GM19468 (cell line): Measurements from ENCODE around the gene CCDC106.

Experiments used
- ATAC-seq: cut with Tn5 transposase; IDR thresholded peaks from one replicate; pipeline ENCODE4 v1.9.1; 2021; ENCODE audit warnings: mild to moderate bottlenecking, moderate library complexity, moderate number of reproducible peaks; ENCODE audit not compliant: unreplicated experiment; ENCODE audit errors: extremely low read depth

Gene CCDC106

GRCh38 chr19:55635334-55635717, 12.7 kb upstream of the CCDC106 start:
- ATAC-seq: no peak

- no peak for ATAC-seq
Measured at GRCh38 chr19:55635856-55636440, 12.1 kb upstream of the CCDC106 start.

- ATAC-seq: no peak
Measured at GRCh38 chr19:55636723-55637122, 11.3 kb upstream of the CCDC106 start.

GRCh38 chr19:55637534-55637933, 10.5 kb upstream of the CCDC106 start:
- ATAC-seq: no peak

- no peak for ATAC-seq
Measured at GRCh38 chr19:55638864-55639359, 9.1 kb upstream of the CCDC106 start.

- ATAC-seq: peak; percentile 19
Measured at GRCh38 chr19:55640043-55640576, 7.9 kb upstream of the CCDC106 start.

GRCh38 chr19:55640577-55641425, 7.2 kb upstream of the CCDC106 start, which contains the start of gene ZNF580:
TSS of gene ZNF580 (plus strand) at chr19:55641002. CDS start at chr19:55642509, 1,507 bp downstream.
- no peak for ATAC-seq

GRCh38 chr19:55641426-55642152, 6.4 kb upstream of the CCDC106 start:
- ATAC-seq: no peak

GRCh38 chr19:55642153-55643002, 5.6 kb upstream of the CCDC106 start:
- no peak for ATAC-seq

GRCh38 chr19:55643003-55643886, 4.8 kb upstream of the CCDC106 start, which contains the start of gene ZNF581:
TSS of gene ZNF581 (plus strand) at chr19:55643649. CDS start at chr19:55644572, 923 bp downstream.
- ATAC-seq: no peak

GRCh38 chr19:55643887-55644176, 4.2 kb upstream of the CCDC106 start:
- ATAC-seq: no peak

- ATAC-seq: no peak
Measured at GRCh38 chr19:55644191-55644833, 3.7 kb upstream of the CCDC106 start.

GRCh38 chr19:55644842-55645511, 3.0 kb upstream of the CCDC106 start:
- no peak for ATAC-seq

- no peak for ATAC-seq
Measured at GRCh38 chr19:55645512-55645881, 2.5 kb upstream of the CCDC106 start.

GRCh38 chr19:55646889-55647731, 902 bp upstream of the CCDC106 start:
- ATAC-seq: no peak

GRCh38 chr19:55648585-55649267, 714 bp downstream of the CCDC106 start:
- no peak for ATAC-seq
